Thyroid gland (tissue), 4 donors: ENCODE measurements around the gene DGKD.

Experiments used
- POLR2A ChIP-seq, 2 donors: fragments of 450-650 bp; IDR thresholded peaks; one replicate each; pipeline ENCODE4 v1.6.1; 2017; ENCODE audit warnings: antibody characterized with exemption in 2 of 2, mild to moderate bottlenecking in 2 of 2, moderate library complexity in 1 of 2
- TF ChIP-seq, protein P1 (sequence below), 6 experiments: fragments of 200-600 bp in 3 of 6; fragments of 450-650 bp in 3 of 6; sonication (generic) in 3 of 6; IDR thresholded peaks; one replicate each; pipeline ENCODE4 v1.5.1; 2016 to 2019; ENCODE audit warnings: antibody characterized with exemption in 6 of 6, mild to moderate bottlenecking in 2 of 6, inconsistent platforms in 1 of 6, moderate library complexity in 1 of 6

DNA sequence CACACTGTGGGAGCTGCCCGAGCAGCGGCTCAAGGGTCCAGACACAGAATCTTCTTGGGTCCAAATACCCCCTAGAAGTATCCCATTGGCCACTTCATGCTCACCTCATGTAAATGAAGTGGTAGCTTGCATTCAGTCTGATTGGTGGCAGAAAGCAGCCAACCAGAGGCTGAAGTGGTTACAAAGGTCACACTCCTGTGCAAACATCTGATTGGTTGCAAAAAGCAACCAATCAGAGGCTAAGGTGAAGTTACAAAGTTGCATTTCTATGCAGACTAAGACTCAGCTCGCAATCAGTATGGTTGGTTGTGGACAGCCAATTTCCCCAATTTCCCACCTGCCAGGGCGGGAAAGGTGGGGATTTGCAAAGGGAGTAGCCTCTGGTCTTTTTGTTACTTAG lies 94.3 kb downstream of the DGKD start:
- TF ChIP-seq, protein P1, sequence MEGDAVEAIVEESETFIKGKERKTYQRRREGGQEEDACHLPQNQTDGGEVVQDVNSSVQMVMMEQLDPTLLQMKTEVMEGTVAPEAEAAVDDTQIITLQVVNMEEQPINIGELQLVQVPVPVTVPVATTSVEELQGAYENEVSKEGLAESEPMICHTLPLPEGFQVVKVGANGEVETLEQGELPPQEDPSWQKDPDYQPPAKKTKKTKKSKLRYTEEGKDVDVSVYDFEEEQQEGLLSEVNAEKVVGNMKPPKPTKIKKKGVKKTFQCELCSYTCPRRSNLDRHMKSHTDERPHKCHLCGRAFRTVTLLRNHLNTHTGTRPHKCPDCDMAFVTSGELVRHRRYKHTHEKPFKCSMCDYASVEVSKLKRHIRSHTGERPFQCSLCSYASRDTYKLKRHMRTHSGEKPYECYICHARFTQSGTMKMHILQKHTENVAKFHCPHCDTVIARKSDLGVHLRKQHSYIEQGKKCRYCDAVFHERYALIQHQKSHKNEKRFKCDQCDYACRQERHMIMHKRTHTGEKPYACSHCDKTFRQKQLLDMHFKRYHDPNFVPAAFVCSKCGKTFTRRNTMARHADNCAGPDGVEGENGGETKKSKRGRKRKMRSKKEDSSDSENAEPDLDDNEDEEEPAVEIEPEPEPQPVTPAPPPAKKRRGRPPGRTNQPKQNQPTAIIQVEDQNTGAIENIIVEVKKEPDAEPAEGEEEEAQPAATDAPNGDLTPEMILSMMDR (IDR thresholded peaks at IDR 0.05) = no peak
- no peak for TF ChIP-seq POLR2A (IDR thresholded peaks at IDR 0.05)
